Spleen (tissue), 11 donors: ENCODE measurements around the gene HAVCR1. TPM values are rescaled to one million over a fixed set of nuclear protein-coding genes. Genes with fewer than 3 reads are reported as not detected.
A peak's percentile ranks its signal among the peaks of the same experiment; 100 is the strongest.
"Not testable (repeated sequence)": the region's sequence is repeated elsewhere in the genome, so short reads cannot be mapped to it uniquely, and the experiment has no call there.

Source experiments
- DNase-seq: peaks from one replicate; pipeline ENCODE4 v3.0.0-alpha.2; 2020
- H3K27ac ChIP-seq, 8 donors: fragments of 200-600 bp; sonication (generic) in 7 of 8; 1 replicate in 4 of 8; 2 replicates in 4 of 8; pipeline versions ENCODE4 v1.5.0 to v1.8.0; 2016 to 2021; ENCODE audit warnings: inconsistent platforms in 4 of 8, mild to moderate bottlenecking in 4 of 8, moderate library complexity in 1 of 8
- H3K27me3 ChIP-seq, 7 donors: fragments of 200-600 bp; sonication (generic) in 6 of 7; replicated peaks in 1 of 7; 1 replicate in 4 of 7; 2 replicates in 3 of 7; pipeline versions ENCODE4 v1.5.0 to v1.8.0; 2016 to 2021; ENCODE audit warnings: inconsistent platforms in 3 of 7, mild to moderate bottlenecking in 1 of 7
- H3K36me3 ChIP-seq, 6 donors: fragments of 200-600 bp; sonication (generic) in 5 of 6; 1 replicate in 4 of 6; 2 replicates in 2 of 6; pipeline versions ENCODE4 v1.5.0 to v1.8.0; 2016 to 2021; ENCODE audit warnings: inconsistent platforms in 2 of 6
- H3K4me1 ChIP-seq, 6 donors: fragments of 200-600 bp; sonication (generic) in 5 of 6; 1 replicate in 3 of 6; 2 replicates in 3 of 6; pipeline versions ENCODE4 v1.5.0 to v1.8.0; 2016 to 2021; ENCODE audit warnings: inconsistent platforms in 3 of 6
- H3K4me3 ChIP-seq, 8 donors: fragments of 200-600 bp; sonication (generic) in 7 of 8; 1 replicate in 4 of 8; 2 replicates in 4 of 8; pipeline versions ENCODE4 v1.5.0 to v1.8.0; 2016 to 2021; ENCODE audit warnings: inconsistent platforms in 4 of 8, mild to moderate bottlenecking in 4 of 8, moderate library complexity in 2 of 8
- H3K9me3 ChIP-seq, 8 donors: fragments of 200-600 bp; sonication (generic) in 7 of 8; 1 replicate in 4 of 8; 2 replicates in 4 of 8; pipeline versions ENCODE4 v1.5.0 to v1.8.0; 2016 to 2021; ENCODE audit warnings: inconsistent platforms in 4 of 8
- CTCF ChIP-seq, 11 experiments: fragments of 200-600 bp in 7 of 11; fragments of 450-650 bp in 4 of 11; sonication (generic) in 4 of 11; IDR thresholded peaks in 8 of 11; conservative IDR thresholded peaks in 3 of 11; 1 replicate in 7 of 11; 2 replicates in 4 of 11; pipeline versions ENCODE4 v1.4.0 to v1.8.0; 2016 to 2021; ENCODE audit warnings: antibody characterized with exemption in 11 of 11, inconsistent platforms in 4 of 11, mild to moderate bottlenecking in 1 of 11
- POLR2A ChIP-seq, 3 donors: fragments of 450-650 bp; IDR thresholded peaks; one replicate each; pipeline ENCODE4 v1.5.1; 2017; ENCODE audit warnings: antibody characterized with exemption in 3 of 3, mild to moderate bottlenecking in 1 of 3
- POLR2AphosphoS5 ChIP-seq, 3 donors: sonication (generic); formaldehyde crosslinking; IDR thresholded peaks; one replicate each; pipeline ENCODE4 v1.5.1; 2017; ENCODE audit warnings: antibody characterized with exemption in 3 of 3
- WGBS, 5 donors: extraction: QIAGEN DNeasy Blood & Tissue Kit in 3 of 5; methylation state at CpG; one replicate each; pipeline versions ENCODE4 v1.1.5 to v1.1.7; 2013 to 2018; 5-methylcytosine and 5-hydroxymethylcytosine counted together
- intact Hi-C: fragments of 100-400 bp; cut with DNase I; formaldehyde crosslinking; loops from one replicate; pipeline ENCODE4 v1.15.0; 2023; ENCODE audit warnings: low total_unique reads
- polyA plus RNA-seq, 3 donors: library from polyadenylated mRNA; stranded (reverse); fragments of 200-250 nt; gene quantifications; one replicate each; pipeline ENCODE4 v1.2.1, GENCODE V29; 2013
- total RNA-seq, 7 donors: library from RNA; depleted of rRNA in 3 of 7; stranded (reverse); fragments of >200 nt in 3 of 7; fragmentation: NEBNext Ultra II Directional in 4 of 7; extraction: Animal tissue kit (Norgen Biotek cat#: 25700) in 4 of 7; gene quantifications; one replicate each; pipeline versions ENCODE4 v1.1.0 to v1.2.1, GENCODE V29; 2016 to 2021
- donor health status: healthy with polysubstance abuse.
- donor health status: DM: no; HTN: no; CAD: no; lungs with moderate emphysema.
- donor health status: DM: no; HTN: no; CAD: no.
- donor health status: Bipolar disorder and iron deficiency.
- donor health status: healthy.
- donor health status: DM: no; HTN: no; CAD: no.
- donor health status: DM: yes; HTN: yes; CAD: no.

Gene HAVCR1
- total and polyA plus RNA-seq, 10 donors = 0.52 to 1.5 (median 1.0) TPM; not detected in 6

GRCh38 chr5:157057459-157058370 is 1.2 kb downstream of the HAVCR1 start:
- no peaks in the 10 kb centered on the region for H3K36me3 ChIP-seq
- no peak overlapping the region for H3K4me3 ChIP-seq
- 87 to 91% (median 90%) methylated on average over 10 to 11 of the region's 11 CpGs for WGBS, 5 donors
- intact Hi-C loops = no loop called here
- TF ChIP-seq POLR2AphosphoS5 (IDR thresholded peaks at IDR 0.05) (no peak), CTCF (IDR thresholded peaks at IDR 0.05 in 8 of 11, conservative IDR thresholded peaks at IDR 0.05 in 3 of 11) (no peak), POLR2A (IDR thresholded peaks at IDR 0.05) (no peak)
- no peak for DNase-seq
- no peak overlapping the region for H3K27ac ChIP-seq
- H3K27me3 ChIP-seq = no peaks in the 10 kb centered on the region
- H3K4me1 ChIP-seq = no peaks in the 10 kb centered on the region
- no peaks in the 10 kb centered on the region for H3K9me3 ChIP-seq

- DNase-seq, intact Hi-C loops, H3K9me3 ChIP-seq, H3K36me3 ChIP-seq, H3K4me3 ChIP-seq, H3K4me1 ChIP-seq, H3K27ac ChIP-seq, H3K27me3 ChIP-seq: not testable (repeated sequence)
- 81 to 95% (median 88%) methylated on average over 6 of the region's 6 CpGs for WGBS, 5 donors
Observed at GRCh38 chr5:157056848-157057247, 2.1 kb downstream of the HAVCR1 start.

- no peak for DNase-seq
- intact Hi-C loops = no loop called here
- no peak overlapping the region for H3K4me3 ChIP-seq
- H3K27ac ChIP-seq = no peak overlapping the region
- TF ChIP-seq POLR2A (IDR thresholded peaks at IDR 0.05) = no peak
- no peak for TF ChIP-seq CTCF (IDR thresholded peaks at IDR 0.05 in 8 of 11, conservative IDR thresholded peaks at IDR 0.05 in 3 of 11)
- no peak for TF ChIP-seq POLR2AphosphoS5 (IDR thresholded peaks at IDR 0.05)
- H3K9me3 ChIP-seq = no peaks in the 10 kb centered on the region
- H3K4me1 ChIP-seq = no peaks in the 10 kb centered on the region
- no peaks in the 10 kb centered on the region for H3K27me3 ChIP-seq
- 75 to 90% (median 78%) methylated on average over 7 of the region's 7 CpGs for WGBS, 5 donors
- no peaks in the 10 kb centered on the region for H3K36me3 ChIP-seq
Observed at GRCh38 chr5:157051604-157052245, 7.2 kb downstream of the HAVCR1 start.

- peak overlapping the region in 1 of 8 donors; percentile 6 for H3K4me3 ChIP-seq
- H3K4me1 ChIP-seq = no peaks in the 10 kb centered on the region
- H3K36me3 ChIP-seq = no peaks in the 10 kb centered on the region
- WGBS, 5 donors = 38 to 56% (median 47%) methylated on average over 5 of the region's 5 CpGs
- no peak for DNase-seq
- H3K27ac ChIP-seq = peak overlapping the region in 1 of 8 donors; percentile 11
- TF ChIP-seq POLR2A (IDR thresholded peaks at IDR 0.05) (no peak), POLR2AphosphoS5 (IDR thresholded peaks at IDR 0.05) (no peak), CTCF (IDR thresholded peaks at IDR 0.05 in 8 of 11, conservative IDR thresholded peaks at IDR 0.05 in 3 of 11) (no peak)
- no peaks in the 10 kb centered on the region for H3K27me3 ChIP-seq
- intact Hi-C loops = no loop called here
- H3K9me3 ChIP-seq = no peaks in the 10 kb centered on the region
Observed at GRCh38 chr5:157050050-157050449, 8.9 kb downstream of the HAVCR1 start.
